ENCODE data around the gene PXMP4.

The PXMP4 gene

DNA sequence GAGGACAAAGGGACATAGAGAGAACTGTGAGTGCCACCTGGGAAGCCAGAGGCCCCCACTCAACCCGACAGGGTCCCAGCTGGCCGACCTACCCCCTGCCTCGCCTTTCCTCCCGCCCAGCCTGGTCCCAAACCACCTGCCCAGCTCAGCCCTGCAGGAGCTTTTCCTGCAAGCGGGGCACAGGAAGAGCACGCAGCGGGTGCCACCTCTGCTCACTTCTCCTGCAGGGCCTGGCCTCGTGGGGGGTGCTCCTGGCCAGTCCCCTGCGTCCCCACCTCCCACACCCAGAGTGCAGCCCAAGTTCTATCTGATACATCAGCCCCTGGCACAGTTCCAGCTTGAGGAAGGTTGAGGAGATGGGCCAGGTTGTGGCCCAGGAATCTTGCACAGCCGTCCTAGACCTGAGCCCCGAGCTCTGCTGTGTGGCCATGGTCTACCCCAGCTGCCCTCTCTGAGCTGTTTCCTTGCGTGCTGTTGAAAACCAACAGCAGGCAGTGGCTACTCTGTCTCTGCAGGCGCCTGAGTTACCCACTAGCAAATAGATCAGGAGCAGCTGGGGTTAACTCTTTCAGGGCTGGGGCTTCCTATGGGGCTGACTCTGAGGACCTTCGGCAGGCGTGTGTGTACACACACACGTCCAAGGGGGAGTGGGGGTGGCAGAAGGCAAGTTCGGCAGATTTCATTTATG is 47.5 kb downstream of the PXMP4 start:
- no peak for FAIRE-seq
- no peak for DNase-seq (ENCODE audit: insufficient read length, low spot score)

DNA sequence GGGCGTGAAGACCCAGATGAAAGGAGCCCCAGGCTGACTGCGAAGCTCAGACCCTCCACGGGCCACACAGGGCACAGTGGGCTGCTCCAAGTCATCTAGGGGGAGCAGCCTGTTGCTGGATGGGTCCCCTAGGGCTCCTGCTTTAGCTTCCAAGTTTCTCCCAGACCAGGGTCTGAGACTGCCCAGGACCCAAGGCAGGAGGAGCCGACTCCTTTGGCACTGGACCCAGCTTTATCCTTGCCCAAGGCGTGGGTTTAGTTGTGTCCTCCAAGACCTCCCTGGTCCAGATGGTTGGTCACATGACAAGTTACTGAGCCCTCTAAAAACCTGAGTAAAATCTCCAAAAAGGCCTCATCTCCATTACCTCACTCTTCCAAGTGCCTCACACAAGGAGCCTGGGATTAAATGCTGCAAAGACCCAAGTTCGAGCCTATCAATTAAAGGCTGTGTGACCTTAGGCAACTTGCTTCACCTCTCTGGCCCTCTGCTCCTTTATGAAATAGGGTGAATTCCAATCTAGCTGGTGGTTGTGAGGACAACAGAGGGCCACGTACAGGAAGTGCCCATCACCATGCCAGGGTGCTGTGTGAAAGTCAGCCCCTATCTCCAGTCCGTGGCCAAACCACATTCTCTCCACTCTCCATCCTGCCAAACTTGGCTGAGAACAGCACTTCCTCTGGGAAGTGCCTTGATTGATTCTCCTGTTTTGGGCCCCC is 48.4 kb downstream of the PXMP4 start:
- no peak for FAIRE-seq
- DNase-seq (ENCODE audit: insufficient read length, low spot score) = no peak

DNA sequence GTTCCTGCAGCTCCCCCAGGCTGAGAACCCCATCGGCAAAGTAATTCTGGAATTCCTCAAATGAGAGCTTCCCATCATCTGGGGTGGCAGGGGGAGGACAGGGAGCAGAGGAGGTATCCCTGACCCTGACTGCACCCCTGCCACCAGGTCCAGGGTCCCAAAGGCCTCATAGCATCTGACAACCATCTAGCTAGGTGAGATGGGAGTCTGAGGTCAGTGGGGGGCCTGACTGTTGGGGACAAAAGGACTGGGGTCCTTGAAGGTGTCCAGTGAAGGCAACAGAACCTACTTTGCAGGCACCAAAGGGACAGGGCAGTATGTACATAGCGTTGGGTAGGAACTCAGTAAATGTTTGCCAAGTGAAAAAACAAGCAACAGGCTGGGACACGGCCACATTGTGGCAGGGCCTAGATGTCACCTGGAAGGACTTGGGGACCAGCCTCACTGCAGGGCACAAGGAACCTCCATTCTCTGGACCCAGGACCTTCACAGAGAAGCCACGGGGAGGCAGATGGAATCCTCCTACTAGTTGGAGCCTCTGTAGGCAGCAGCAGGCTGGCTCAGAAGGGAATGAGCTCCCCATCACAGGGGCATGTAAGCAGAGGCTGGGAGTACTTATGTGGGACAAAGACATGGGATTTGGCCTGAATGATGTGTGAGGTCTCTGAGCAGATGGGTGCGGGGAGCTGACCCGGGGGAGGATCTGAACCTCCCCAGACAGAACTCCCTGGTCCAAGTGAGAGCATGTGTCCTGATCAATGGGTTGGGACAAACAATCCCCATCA is 49.2 kb downstream of the PXMP4 start:
- DNase-seq (ENCODE audit: insufficient read length, low spot score) (no peak), FAIRE-seq (no peak)

DNA sequence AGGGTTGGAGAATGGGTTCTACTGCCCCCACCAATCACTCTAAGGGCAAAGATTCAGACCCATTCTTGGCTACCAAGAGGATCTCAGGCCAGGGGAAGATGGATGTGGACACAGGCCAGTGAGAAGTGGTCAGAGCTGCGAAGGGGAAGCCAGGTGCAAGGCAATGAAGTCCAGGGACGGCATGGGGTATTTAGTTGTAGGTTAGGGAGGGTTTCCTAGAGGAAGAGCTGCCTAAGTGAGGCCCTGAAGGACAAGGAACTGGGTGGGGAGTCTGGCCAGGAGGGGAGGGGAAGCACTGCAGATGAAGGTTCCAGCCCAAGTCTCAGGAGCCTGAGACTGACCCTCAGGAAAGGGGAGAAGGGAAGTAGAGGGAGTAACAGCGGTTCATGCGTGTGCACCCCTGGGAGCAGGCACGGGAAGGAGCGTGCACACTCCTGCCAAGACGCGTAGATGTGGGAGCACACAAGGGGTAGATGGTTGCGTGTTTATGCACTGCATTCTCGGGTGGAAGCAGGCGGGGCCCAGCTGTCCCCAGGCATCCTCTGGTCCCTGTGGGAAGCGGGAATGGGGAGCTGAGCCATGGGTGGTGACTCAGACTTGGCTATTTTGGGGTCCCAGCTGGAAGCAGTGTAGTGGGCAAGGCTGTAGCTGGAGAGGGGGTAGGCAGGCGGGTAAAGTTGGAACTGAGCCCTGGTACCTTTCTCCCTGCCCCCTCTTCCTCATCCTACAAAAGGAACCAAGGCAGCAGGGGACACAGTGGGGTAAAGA is 50.1 kb downstream of the PXMP4 start:
- DNase-seq (ENCODE audit: insufficient read length, low spot score) = no peak
- FAIRE-seq = no peak

DNA sequence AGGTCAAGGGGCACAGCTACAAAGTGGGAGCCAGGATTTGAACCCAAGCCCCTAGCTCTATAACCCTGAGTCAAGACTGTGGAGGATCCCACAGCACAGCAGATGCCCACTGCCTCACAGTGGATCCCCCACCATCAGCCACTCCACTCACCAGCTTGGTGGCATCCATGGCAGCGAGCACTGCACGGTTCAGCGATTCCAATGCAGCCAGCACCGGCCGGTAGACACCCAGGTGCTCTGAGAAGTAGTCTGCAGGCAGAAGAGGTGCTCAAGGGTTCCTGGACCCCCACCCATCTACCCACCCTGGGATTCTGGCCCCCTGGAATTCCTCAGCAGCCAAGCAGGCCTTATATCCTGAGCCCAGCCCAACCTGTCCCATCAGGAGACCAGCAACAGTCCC is 50.9 kb downstream of the PXMP4 start:
- no peak for FAIRE-seq

DNA sequence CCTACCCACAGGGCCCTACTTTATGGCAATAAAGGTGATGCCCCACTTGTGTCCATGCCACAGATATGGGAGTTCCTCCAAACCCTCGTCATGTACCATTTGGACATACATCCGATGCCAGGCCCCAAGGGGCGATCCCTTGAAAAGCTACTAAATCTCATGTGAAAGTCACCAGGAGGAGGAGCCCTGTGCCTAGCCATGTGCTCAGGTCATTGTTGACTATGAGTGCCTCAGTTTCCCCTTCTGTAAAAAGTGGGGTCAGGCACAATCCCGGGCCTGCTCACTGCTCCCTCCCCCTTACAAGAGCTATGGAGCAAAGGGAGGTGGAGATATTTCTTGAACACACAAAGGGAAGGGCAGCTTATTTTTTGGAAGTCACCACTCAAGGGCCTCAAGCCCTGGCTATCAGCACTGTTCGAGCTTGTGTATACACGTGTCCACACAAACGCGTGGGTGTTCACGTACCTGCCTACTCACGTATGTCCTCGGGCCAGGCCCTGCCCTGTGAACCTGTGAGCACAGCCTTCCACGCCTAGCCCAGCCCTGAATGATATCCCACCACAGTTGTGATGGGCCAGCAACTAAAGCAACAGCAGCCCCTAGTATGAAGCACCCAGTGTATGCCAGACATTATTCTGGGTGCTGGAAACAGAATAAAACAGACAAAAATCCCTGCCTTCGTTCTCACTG is 51.5 kb downstream of the PXMP4 start:
- FAIRE-seq = no peak

More for the DNA sequence above, 50.9 kb downstream of the PXMP4 start:
- no peak for DNase-seq (ENCODE audit: insufficient read length, low spot score)

DNA sequence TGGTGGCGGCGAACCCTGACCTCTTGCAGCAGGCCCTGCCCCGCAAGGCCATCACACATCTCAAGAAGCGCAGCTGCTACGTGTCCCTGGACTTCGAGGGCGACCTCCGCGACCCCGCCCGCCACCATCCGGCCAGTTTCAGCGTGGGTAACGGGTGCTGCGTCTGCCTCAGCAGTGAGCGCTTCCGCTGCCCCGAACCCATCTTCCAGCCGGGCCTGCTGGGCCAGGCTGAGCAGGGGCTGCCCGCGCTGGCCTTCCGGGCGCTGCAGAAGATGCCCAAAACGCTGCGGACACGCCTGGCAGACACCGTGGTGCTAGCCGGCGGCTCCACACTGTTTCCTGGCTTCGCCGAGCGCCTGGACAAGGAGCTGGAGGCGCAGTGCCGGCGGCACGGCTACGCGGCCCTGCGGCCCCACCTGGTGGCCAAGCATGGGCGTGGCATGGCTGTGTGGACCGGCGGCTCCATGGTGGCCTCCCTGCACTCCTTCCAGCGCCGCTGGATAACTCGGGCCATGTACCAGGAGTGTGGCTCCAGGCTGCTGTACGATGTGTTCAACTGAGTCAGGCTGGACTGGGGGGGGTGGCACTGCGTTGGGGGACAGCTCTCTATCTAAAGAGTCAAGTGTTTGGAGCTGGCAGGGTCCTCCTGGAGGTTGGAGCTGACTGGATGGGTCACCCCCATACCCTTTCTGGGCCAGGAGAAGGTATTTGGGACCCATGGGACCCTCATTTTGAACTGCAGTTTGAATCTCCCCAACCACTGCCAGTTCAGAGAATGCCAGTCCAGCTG is 52.2 kb downstream of the PXMP4 start:
- peak; percentile 75 for FAIRE-seq
- DNase-seq (ENCODE audit: insufficient read length, low spot score) = peak; percentile 83

More for the DNA sequence above, 51.5 kb downstream of the PXMP4 start:
- DNase-seq (ENCODE audit: insufficient read length, low spot score) = no peak

DNA sequence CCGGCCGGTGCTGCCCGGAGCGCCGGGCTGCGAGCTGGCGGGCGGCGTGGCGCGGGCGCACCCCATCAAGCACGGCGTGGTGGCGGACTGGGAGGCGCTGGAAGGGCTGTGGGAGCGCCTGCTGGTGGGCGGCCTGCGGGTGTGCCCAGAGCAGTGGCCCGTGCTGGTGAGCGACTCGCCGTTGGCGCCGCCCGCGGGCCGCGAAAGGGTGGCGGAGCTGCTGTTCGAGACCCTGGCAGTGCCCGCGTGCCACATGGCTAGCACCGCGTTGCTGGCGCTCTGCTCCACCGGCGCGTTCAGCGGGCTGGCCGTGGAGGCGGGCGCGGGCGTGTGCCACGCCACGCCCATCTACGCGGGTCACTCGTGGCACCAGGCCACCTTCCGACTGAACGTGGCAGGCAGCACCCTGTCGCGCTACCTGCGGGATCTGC is 52.9 kb downstream of the PXMP4 start:
- FAIRE-seq (no peak), DNase-seq (ENCODE audit: insufficient read length, low spot score) (no peak)

DNA sequence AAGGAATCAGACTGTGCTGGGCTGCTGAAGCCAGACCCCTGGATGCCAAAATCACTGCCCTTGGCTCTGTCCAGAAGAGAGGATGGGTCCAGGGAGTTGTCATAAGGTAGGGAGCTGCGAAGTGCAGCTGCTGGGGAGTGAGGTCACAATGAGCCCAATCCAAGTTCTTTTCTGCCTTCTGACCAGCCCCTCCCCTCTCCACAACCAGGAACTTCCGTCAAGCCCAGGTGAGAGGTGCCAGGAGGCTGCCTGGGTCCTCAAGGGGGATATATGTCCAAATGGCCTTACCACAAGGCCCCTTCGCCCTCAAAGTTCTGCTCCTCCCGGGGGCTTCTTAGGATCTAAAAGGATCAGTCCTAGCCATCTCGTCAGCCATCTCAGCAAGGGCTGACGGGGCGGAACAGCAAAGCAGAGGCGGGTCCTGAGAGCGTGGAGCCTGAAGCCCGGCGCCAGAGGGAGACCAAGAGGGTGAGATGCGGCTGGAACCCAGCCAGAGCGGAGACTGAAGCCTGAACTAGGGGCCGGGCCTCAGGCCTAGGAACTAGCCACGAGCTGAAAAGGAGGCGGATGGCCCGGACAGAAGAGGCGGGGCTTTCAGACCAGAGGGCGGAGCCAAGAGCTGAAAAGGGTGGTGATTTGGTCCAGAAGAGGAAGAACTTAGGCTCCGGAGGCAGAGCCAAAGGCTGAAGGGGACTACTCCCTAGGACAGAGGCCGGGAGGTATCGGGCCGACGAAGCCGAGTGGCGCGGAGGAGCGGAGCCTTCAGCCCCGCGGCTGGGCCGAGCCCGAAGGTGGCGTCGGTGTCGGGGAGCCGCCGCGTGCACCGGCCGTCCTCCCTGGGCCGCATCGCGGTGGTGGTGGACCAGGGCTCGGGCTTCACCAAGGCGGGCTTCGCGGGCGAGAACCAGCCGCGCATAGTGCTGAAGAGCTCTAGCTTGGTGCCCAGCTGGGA is 53.5 kb downstream of the PXMP4 start, which contains the start of gene ACTL10:
TSS of gene ACTL10 (plus strand) at position 651 of the 952 bp plus-strand sequence. CDS start 555 bp downstream, outside the sequence.
- peak; percentile 93 for FAIRE-seq

DNA sequence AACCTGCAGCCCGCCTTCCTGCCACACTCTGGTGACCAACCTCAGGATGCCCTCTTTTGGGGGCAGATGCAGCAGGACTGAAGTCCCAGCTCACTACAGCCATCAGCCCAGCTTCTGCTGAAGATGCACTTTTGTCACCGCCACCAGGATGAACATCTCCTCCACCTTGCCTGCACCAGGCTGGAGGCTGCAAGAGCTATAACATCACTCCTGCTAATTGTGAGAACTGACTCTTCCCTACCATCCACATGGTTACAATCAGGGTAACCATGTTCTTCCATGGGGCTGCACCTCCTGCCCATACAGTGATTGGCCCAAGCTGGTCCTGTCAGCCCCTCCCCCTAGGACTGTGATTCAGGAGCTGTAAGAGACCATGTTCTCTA is 55.4 kb downstream of the PXMP4 start:
- no peak for FAIRE-seq

More for the DNA sequence above, 53.5 kb downstream of the PXMP4 start, which contains the start of gene ACTL10:
- DNase-seq (ENCODE audit: insufficient read length, low spot score) = peak; percentile 95

DNA sequence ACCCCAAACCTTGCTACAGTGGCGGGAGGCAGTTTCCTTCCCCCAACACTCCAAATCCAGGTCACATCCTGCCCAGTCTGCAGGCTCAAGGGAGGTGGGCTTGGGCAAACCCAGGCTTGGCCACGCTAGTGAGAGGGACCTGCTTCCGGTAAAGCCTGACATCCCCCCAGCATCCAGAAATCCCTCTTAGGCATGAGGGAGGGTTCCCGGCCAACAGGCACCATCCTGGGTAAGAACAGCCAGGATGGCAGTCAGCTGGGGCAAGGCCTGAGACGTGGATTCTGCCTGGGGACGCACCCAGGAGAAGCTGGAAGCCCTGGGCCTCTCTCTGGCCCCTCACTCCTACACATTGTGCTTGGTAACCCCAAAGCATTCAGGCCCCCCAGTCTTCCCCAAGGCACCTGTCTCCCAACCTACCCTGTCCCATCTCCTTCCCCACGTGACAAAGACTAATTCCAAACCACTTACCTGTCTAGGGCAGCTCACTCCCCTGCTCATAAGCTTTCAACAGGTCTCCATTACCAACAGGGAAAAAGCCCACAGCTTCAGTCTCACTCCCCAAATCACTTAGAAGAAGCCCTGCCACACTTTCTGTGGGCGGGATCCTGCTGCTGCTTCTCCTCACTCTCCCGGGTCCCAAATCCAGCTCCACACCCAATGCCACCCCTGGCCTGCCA is 55.9 kb downstream of the PXMP4 start:
- no peak for FAIRE-seq
- DNase-seq (ENCODE audit: insufficient read length, low spot score) = no peak

More for the DNA sequence above, 55.4 kb downstream of the PXMP4 start:
- no peak for DNase-seq (ENCODE audit: insufficient read length, low spot score)

DNA sequence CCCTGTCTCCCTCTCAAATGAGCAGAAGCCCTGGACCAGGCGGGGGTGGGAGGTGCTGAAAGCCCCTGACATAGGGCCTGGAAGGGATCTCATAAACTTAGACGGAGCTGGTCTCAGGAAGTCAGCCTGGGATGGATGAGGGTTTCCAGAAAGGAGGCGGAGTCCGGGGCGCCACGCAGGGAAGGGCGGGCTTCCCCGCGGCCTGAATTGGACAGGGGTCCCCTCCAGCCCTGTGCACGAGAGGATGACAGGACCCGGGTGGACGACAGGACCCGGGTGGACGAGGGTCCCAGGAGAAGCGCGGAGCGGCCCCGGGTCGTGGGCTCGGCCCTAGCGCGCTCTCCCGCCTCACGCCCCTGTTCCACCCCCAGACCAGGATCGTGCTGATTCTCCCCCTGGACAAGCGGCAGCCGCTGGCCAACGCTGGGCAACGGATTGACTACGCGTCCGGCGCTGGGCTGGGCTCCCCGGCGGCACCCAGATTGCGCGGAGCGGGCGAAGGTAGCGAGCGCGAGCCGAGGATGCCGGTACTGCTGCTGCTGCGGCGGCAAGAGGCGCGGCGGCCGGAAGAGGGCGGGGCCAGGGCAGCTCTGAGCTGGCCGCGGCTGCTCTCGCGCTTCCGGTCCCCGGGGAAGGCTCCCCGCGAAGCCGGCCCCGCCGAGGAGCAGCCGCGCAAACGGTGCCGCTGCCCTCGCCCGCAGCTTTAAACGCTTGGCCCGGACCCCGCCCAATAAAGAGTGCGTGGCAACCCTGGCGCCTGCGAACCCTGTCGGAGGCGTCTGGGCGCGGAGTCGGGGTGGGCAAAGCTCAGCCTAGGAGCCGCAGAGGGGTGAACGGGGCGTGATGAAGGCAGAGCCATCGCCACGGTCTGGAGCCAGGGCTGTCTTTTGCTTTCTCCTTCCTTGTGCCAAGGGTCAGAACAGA is 56.7 kb downstream of the PXMP4 start:
- peak; percentile 86 for DNase-seq (ENCODE audit: insufficient read length, low spot score)
- FAIRE-seq = peak; percentile 51

DNA sequence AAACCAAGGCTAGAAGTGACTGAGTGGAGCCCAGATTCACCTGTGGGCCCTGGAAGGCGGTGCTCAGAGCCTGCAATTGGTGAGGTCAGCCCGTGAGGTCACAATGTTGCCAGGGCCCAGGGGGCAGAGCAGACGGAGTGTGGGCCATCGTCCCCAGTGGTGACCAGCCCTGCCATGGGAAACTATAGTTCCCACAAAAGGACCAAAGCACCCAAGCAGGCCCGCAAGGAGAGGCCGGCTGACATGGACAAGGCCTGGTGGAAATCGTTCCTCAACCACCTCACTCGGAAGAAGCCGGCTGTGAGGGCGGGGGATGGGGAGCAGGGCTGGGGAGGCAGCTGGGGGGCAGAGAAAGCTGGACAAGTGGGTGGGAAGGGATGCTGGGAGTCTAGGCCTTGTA is 57.9 kb downstream of the PXMP4 start, which contains the start of gene C20orf144:
TSS of gene C20orf144 (plus strand) at position 156 of the 400 bp plus-strand sequence. CDS start at position 175, 19 bp downstream.
- DNase-seq (ENCODE audit: insufficient read length, low spot score) (no peak), FAIRE-seq (no peak)

DNA sequence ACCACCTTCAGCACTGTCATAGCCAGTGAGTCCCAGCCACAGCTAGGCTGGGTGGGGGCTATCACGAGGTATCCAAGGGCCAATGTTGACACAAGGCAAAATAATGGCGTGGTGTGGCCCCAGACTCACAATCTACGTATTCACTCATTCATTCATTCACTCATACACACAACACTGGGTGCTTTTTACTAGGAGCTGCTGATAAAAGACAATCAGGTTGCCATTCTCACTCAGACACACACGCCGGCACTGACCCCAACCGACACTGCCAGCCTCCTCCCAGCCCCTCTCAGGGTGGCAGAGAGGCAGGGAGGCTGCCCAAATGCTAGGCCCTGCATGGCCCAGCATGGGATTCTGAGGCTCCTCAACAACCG is 59.4 kb downstream of the PXMP4 start:
- DNase-seq (ENCODE audit: insufficient read length, low spot score) (no peak), FAIRE-seq (no peak)

DNA sequence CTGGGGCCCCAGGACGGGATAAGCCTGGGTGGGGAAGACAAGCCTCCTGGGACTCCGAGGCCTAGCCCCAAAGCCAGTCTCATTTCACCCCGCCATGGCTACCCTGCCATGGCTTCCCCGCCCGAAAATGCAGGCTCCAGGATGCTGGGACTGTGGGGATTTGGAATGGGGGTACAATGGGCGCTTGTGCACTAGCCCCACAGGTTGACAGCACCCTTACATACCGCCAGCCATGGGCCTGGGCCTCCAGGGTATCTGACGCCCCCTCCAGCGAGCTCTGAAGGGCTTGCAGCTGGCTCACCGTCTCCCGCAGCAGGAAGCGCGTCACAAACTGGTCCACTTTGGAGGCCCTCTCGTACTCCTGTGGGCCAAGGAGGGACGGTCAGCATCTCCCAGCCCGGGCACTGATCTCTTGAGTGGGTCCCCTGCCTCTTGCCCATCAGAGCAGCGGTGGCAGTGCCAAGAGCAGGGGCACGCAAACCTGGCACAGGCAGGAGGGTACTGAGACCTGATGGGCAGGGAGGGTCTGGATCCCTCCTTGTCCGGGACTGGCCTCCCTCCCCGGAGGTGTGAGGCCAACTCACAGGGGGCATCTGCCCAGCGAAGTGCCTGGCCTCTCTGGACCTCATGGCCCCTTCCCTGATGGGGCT is 60.0 kb downstream of the PXMP4 start:
- FAIRE-seq (no peak), DNase-seq (ENCODE audit: insufficient read length, low spot score) (no peak)
